ENCODE results near the gene IFNA5. TPM values are rescaled to one million over a fixed set of nuclear protein-coding genes. Genes with fewer than 3 reads are reported as not detected.
A peak's percentile ranks its signal among the peaks of the same experiment; 100 is the strongest.

IFNA5 gene
- total and polyA plus RNA-seq, 7 donors, result 0.05 TPM; not detected in 6

GRCh38 chr9:21326526-21327139, 21.5 kb upstream of the IFNA5 start:
- 34 to 40% (median 38%) methylated on average over 2 of the region's 2 CpGs for WGBS, 3 donors
- peaks cover 0 to 38% of the 10 kb centered on the region in 2 donors for H3K36me3 ChIP-seq (ENCODE audit: insufficient read depth in 1 of 2, low read depth in 1 of 2)
- no peak overlapping the region for H3K4me3 ChIP-seq
- ATAC-seq, result peak; percentile 61 to 90 (median 70)
- H3K9me3 ChIP-seq, result no peaks in the 10 kb centered on the region
- H3K27ac ChIP-seq, result no peak overlapping the region
- no peak for DNase-seq
- TF ChIP-seq CTCF (IDR thresholded peaks at IDR 0.05), result peak; percentile 72
- H3K27me3 ChIP-seq (ENCODE audit: insufficient read depth in 3 of 3, low read length in 2 of 3), result no peaks in the 10 kb centered on the region
- peaks cover 41% of the 10 kb centered on the region for H3K4me1 ChIP-seq
- intact Hi-C loops (cut with DNase I), result loop anchor here (5.0 kb wide), 1 partner anchor 71 kb away; no protein-coding TSS in a partner anchor

GRCh38 chr9:21324047-21324446, 18.9 kb upstream of the IFNA5 start:
- DNase-seq (no peak), ATAC-seq (peak in 1 of 4 donors; percentile 36)
- H3K4me1 ChIP-seq, result peaks cover 17% of the 10 kb centered on the region
- 75 to 83% (median 76%) methylated on average over 4 of the region's 4 CpGs for WGBS, 3 donors
- H3K27ac ChIP-seq, result no peak overlapping the region
- no peak for TF ChIP-seq CTCF (IDR thresholded peaks at IDR 0.05)
- peaks cover 0 to 44% of the 10 kb centered on the region in 2 donors for H3K36me3 ChIP-seq (ENCODE audit: insufficient read depth in 1 of 2, low read depth in 1 of 2)
- no peak overlapping the region for H3K4me3 ChIP-seq
- intact Hi-C loops (cut with DNase I), result loop anchor here in 1 of 2 donors (5.0 kb wide), 1 partner anchor 468 kb away; no protein-coding TSS in a partner anchor
- H3K27me3 ChIP-seq (ENCODE audit: insufficient read depth in 3 of 3, low read length in 2 of 3), result no peaks in the 10 kb centered on the region
- no peaks in the 10 kb centered on the region for H3K9me3 ChIP-seq

- no peak overlapping the region for H3K4me3 ChIP-seq
- peaks cover 0 to 41% of the 10 kb centered on the region in 2 donors for H3K36me3 ChIP-seq (ENCODE audit: insufficient read depth in 1 of 2, low read depth in 1 of 2)
- TF ChIP-seq CTCF (IDR thresholded peaks at IDR 0.05), result no peak
- intact Hi-C loops (cut with DNase I), result loop anchor here in 1 of 2 donors (5.0 kb wide), 1 partner anchor 469 kb away; no protein-coding TSS in a partner anchor
- ATAC-seq, result no peak
- H3K4me1 ChIP-seq, result peaks cover 10% of the 10 kb centered on the region
- DNase-seq, result no peak
- no peak overlapping the region for H3K27ac ChIP-seq
- WGBS, 3 donors, result 72 to 84% (median 78%) methylated on average over 5 of the region's 5 CpGs
- H3K27me3 ChIP-seq (ENCODE audit: insufficient read depth in 3 of 3, low read length in 2 of 3), result no peaks in the 10 kb centered on the region
- no peaks in the 10 kb centered on the region for H3K9me3 ChIP-seq
Measured at GRCh38 chr9:21322911-21323461, 17.9 kb upstream of the IFNA5 start.

- peaks cover 0 to 41% of the 10 kb centered on the region in 2 donors for H3K36me3 ChIP-seq (ENCODE audit: insufficient read depth in 1 of 2, low read depth in 1 of 2)
- no peak for TF ChIP-seq CTCF (IDR thresholded peaks at IDR 0.05)
- H3K4me3 ChIP-seq, result no peak overlapping the region
- no peak overlapping the region for H3K27ac ChIP-seq
- 69 to 85% (median 75%) methylated on average over 2 of the region's 2 CpGs for WGBS, 3 donors
- H3K4me1 ChIP-seq, result no peaks in the 10 kb centered on the region
- DNase-seq, result no peak
- no peaks in the 10 kb centered on the region for H3K27me3 ChIP-seq (ENCODE audit: insufficient read depth in 3 of 3, low read length in 2 of 3)
- ATAC-seq, result no peak
- no peaks in the 10 kb centered on the region for H3K9me3 ChIP-seq
- intact Hi-C loops (cut with DNase I), result loop anchor here in 1 of 2 donors (5.0 kb wide), 1 partner anchor 472 kb away; no protein-coding TSS in a partner anchor
Measured at GRCh38 chr9:21320465-21320864, 15.4 kb upstream of the IFNA5 start.

All from psoas muscle (tissue), 8 donors.